Measurements from ENCODE around the gene GRIPAP1. TPM values are rescaled to one million over a fixed set of nuclear protein-coding genes. Genes with fewer than 3 reads are reported as not detected.

Gene GRIPAP1
- total RNA-seq, result 34.0 and 34.5 TPM in 2 replicates

DNA sequence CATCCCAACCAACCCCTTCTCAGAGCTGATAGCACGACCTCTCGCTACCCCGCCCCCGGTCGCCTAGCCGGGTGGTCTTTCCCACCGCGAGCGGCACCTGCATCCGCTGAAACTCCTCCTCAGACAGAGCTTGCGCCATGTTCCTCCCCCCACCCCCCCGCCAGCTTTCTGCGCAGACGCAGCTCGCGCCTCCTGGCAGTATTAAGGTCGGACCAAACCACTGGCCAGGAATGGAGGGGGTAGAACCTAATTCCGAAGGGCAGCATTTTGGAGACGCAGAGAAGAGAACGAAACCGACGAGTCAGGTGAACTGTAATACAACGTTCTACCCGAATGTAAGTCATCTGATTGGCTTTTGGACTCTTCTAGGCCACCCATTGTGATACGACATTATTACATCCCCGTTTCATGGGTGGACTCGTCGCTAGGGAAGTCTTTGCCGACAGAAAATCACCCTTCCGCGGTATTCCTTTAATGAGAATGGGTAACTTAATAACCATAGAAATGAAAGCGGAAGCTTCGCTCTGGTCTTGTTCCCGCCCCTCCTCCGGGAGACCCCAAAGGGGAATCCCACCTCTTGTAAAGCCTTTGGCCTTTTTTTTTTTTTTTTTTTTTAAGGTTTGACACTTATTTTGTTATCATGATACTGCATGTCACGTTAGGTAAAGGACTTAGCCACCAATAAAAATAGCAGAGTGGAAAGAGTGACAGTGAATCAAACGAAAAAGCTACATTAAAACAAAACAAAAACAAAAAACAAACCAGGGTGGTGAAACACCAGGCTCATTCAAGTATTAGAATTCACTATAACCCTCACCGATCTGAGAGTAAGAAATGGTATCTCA is at the start of gene GRIPAP1:
TSS of gene GRIPAP1 (minus strand) at position 174 of the 845 bp plus-strand sequence. CDS start at position 139, 35 bp downstream.

GRCh38 chrX:49043220-49043986 is 41.3 kb upstream of the GRIPAP1 start, which contains the start of gene TFE3:
TSS of gene TFE3 (minus strand) at chrX:49043357. CDS start at chrX:49043226, 131 bp downstream.

GRCh38 chrX:48971249-48972219 is 30.5 kb downstream of the GRIPAP1 start, which contains the start of gene KCND1:
TSS of gene KCND1 (minus strand) at chrX:48971844. CDS start at chrX:48970271, 1,573 bp downstream.

DNA sequence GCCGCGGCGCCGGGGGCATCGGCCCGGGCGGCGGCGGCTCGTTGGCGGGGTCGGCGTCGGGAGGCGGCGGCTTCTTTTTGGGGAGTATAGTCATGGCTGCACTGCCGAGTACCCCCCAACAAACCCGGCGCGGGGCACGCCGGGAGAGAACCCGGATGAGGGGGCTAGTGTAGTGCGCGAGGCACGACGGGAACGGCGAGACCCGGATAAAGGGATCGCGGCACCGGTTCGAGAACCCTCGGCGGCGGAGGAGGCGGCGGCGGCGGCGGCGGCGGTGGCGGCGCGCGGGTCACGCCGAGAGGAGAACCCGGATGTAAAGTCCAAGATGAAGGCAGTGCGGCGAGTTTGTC is 44.6 kb downstream of the GRIPAP1 start, which contains the start of gene OTUD5:
TSS of gene OTUD5 (minus strand) at position 131 of the 350 bp plus-strand sequence. CDS start at position 94, 37 bp downstream.

Other genes starting within 250 kb of the GRIPAP1 start
- gene GLOD5, start 240.5 kb downstream of the GRIPAP1 start, total RNA-seq, result not detected in 2 replicates
- gene GATA1, start 215.7 kb downstream of the GRIPAP1 start, total RNA-seq, result not detected in 2 replicates
- gene HDAC6, start 200.2 kb downstream of the GRIPAP1 start, total RNA-seq, result 19.4 and 36.7 TPM in 2 replicates
- not detected in 2 replicates for gene ERAS, start 175.8 kb downstream of the GRIPAP1 start, total RNA-seq
- gene PCSK1N, start 166.7 kb downstream of the GRIPAP1 start, total RNA-seq, result not detected in 2 replicates
- 16.2 and 18.1 TPM in 2 replicates for gene TIMM17B, start 104.5 kb downstream of the GRIPAP1 start, total RNA-seq
- gene PQBP1, start 104.3 kb downstream of the GRIPAP1 start, total RNA-seq, result 88.2 and 121 TPM in 2 replicates
- gene SLC35A2, start 90.6 kb downstream of the GRIPAP1 start, total RNA-seq, result 8.6 and 9.0 TPM in 2 replicates
- gene PIM2, start 83.2 kb downstream of the GRIPAP1 start, total RNA-seq, result 3.2 and 3.4 TPM in 2 replicates
- 25.2 and 31.2 TPM in 2 replicates for gene OTUD5, start 44.7 kb downstream of the GRIPAP1 start, total RNA-seq
- gene KCND1, start 30.4 kb downstream of the GRIPAP1 start, total RNA-seq, result 0.18 and 0.47 TPM in 2 replicates
- gene TFE3, start 41.1 kb upstream of the GRIPAP1 start, total RNA-seq, result 16.4 and 22.4 TPM in 2 replicates
- gene CCDC120, start 56.7 kb upstream of the GRIPAP1 start, total RNA-seq, result 0.45 and 1.1 TPM in 2 replicates
- gene PRAF2, start 71.7 kb upstream of the GRIPAP1 start, total RNA-seq, result 3.2 and 4.8 TPM in 2 replicates
- 15.9 and 26.7 TPM in 2 replicates for gene WDR45, start 77.6 kb upstream of the GRIPAP1 start, total RNA-seq
- 22.9 and 25.8 TPM in 2 replicates for gene GPKOW, start 121.5 kb upstream of the GRIPAP1 start, total RNA-seq
- 0.27 and 1.0 TPM in 2 replicates for gene MAGIX, start 160.5 kb upstream of the GRIPAP1 start, total RNA-seq
- 19.7 and 22.5 TPM in 2 replicates for gene PLP2, start 169.6 kb upstream of the GRIPAP1 start, total RNA-seq
- gene PRICKLE3, start 184.1 kb upstream of the GRIPAP1 start, total RNA-seq, result 3.4 and 6.5 TPM in 2 replicates
- 0.09 and 0.28 TPM in 2 replicates for gene SYP, start 197.9 kb upstream of the GRIPAP1 start, total RNA-seq
- gene CACNA1F, start 231.1 kb upstream of the GRIPAP1 start, total RNA-seq, result under 0.01 TPM in 1 of 2 replicates, not detected in the other
- gene CCDC22, start 233.2 kb upstream of the GRIPAP1 start, total RNA-seq, result 8.9 and 9.6 TPM in 2 replicates